GM12878 (cell line): ENCODE data around the gene CACTIN. TPM values are rescaled to one million over a fixed set of nuclear protein-coding genes. Genes with fewer than 3 reads are reported as not detected.

Source experiments
- ATAC-seq: fragments of 200-7000 bp; cut with Tn5 transposase; 3 replicates; pipeline ENCODE4 v1.9.1; 2020; ENCODE audit warnings: mild to moderate bottlenecking, moderate library complexity
- BruUV-seq: library from RNA; stranded (reverse); fragments of 400-500 nt; replicated peaks from 2 replicates; lab custom pipeline; 2021; lab: Mats Ljungman, UMichigan
- CTCF ChIA-PET: fragments of 300-600 bp; sonication (Branson Sonifier 250); formaldehyde crosslinking; extraction: SDS; loops from one replicate; lab custom pipeline; 2021; ENCODE audit warnings: inconsistent platforms; lab: Yijun Ruan, JAX
- POLR2A ChIA-PET: fragments of 350-600 bp; formaldehyde crosslinking; extraction: SDS; loops from one replicate; lab custom pipeline; 2021; ENCODE audit warnings: inconsistent platforms; lab: Charles Lee
- RAD21 ChIA-PET: fragments of 300-600 bp; sonication (Branson Sonifier 250); formaldehyde crosslinking; loops from one replicate; lab custom pipeline; 2023; ENCODE audit warnings: antibody characterized with exemption; ENCODE audit not compliant: unreplicated experiment; lab: Charles Lee
- SMC1A ChIA-PET: fragments of 300-600 bp; sonication (Branson Sonifier 250); formaldehyde crosslinking; loops from one replicate; lab custom pipeline; 2023; ENCODE audit not compliant: unreplicated experiment, uncharacterized antibody; lab: Charles Lee
- DNase-seq: peaks from one replicate; pipeline ENCODE4 v3.0.0-alpha.2; 2011; ENCODE audit warnings: low read depth, low spot score
- FAIRE-seq: peaks from 3 replicates; lab custom pipeline; 2011; peaks lifted over from hg19 to GRCh38; lab: Jason Lieb, UNC
- H2AFZ ChIP-seq: 2 replicates; pipeline ENCODE4 v1.6.0; 2011; ENCODE audit warnings: low read depth, low read length, control low read depth; ENCODE audit not compliant: control insufficient read depth
- H3K27ac ChIP-seq: 2 replicates; pipeline ENCODE4 v1.5.1; 2011; ENCODE audit warnings: control low read depth; ENCODE audit not compliant: control insufficient read depth, insufficient read depth
- H3K27me3 ChIP-seq, 2 experiments: replicated peaks in 1 of 2; 2 replicates each; pipeline versions ENCODE4 v1.6.0 to v1.6.1; 2011; ENCODE audit warnings: low read length in 1 of 2; ENCODE audit not compliant: control insufficient read depth in 2 of 2, insufficient read depth in 2 of 2
- H3K36me3 ChIP-seq, 2 experiments: 2 replicates each; pipeline ENCODE4 v1.5.1; 2011; ENCODE audit warnings: low read length in 1 of 2; ENCODE audit not compliant: control insufficient read depth in 2 of 2, insufficient read depth in 2 of 2
- H3K4me1 ChIP-seq: 2 replicates; pipeline ENCODE4 v1.6.1; 2011; ENCODE audit warnings: mild to moderate bottlenecking, low read length, moderate library complexity, mixed read lengths; ENCODE audit not compliant: control insufficient read depth, insufficient read depth
- H3K4me2 ChIP-seq: 2 replicates; pipeline ENCODE4 v1.6.0; 2011; ENCODE audit warnings: control low read depth; ENCODE audit not compliant: control insufficient read depth, insufficient read depth
- H3K4me3 ChIP-seq: fragments of 200-600 bp; sonication (generic); 2 replicates; pipeline ENCODE4 v1.5.1; 2016
- H3K79me2 ChIP-seq: 2 replicates; pipeline ENCODE4 v1.6.0; 2011; ENCODE audit warnings: low read length; ENCODE audit not compliant: control insufficient read depth, insufficient read depth
- H3K9ac ChIP-seq: 2 replicates; pipeline ENCODE4 v1.8.0; 2011; ENCODE audit warnings: low read length, control low read depth, mixed read lengths; ENCODE audit not compliant: control insufficient read depth, insufficient read depth
- H3K9me3 ChIP-seq: replicated peaks from 3 replicates; pipeline ENCODE4 v1.5.1; 2011; ENCODE audit warnings: mild to moderate bottlenecking, low read length; ENCODE audit not compliant: control insufficient read depth, insufficient read depth
- H4K20me1 ChIP-seq: 2 replicates; pipeline ENCODE4 v1.6.0; 2011; ENCODE audit not compliant: control insufficient read depth, insufficient read depth
- CBX5 ChIP-seq: sonication (generic); IDR thresholded peaks from 2 replicates; pipeline ENCODE4 v1.6.1; 2016; ENCODE audit warnings: low read depth, moderate library complexity, mild to moderate bottlenecking, inconsistent platforms
- CEBPB ChIP-seq, 2 experiments: fragments of 150-350 bp in 1 of 2; IDR thresholded peaks; 2 replicates each; pipeline ENCODE4 v1.6.1; 2012 to 2014; ENCODE audit warnings: low read depth in 2 of 2, low read length in 2 of 2, borderline replicate concordance in 1 of 2, inconsistent platforms in 1 of 2
- EED ChIP-seq: sonication (generic); IDR thresholded peaks from 2 replicates; pipeline ENCODE4 v1.6.1; 2016; ENCODE audit warnings: antibody characterized with exemption, low read depth
- LARP7 ChIP-seq: fragments of 450-650 bp; IDR thresholded peaks from 2 replicates; pipeline ENCODE4 v1.6.1; 2017; ENCODE audit warnings: mild to moderate bottlenecking
- RAD21 ChIP-seq: IDR thresholded peaks from 2 replicates; pipeline ENCODE4 v1.6.1; 2011; ENCODE audit warnings: mild to moderate bottlenecking, low read depth, low read length, moderate library complexity; ENCODE audit not compliant: insufficient read depth
- RB1 ChIP-seq: fragments of 450-650 bp; formaldehyde crosslinking; IDR thresholded peaks from 2 replicates; pipeline ENCODE4 v1.6.1; 2017; ENCODE audit warnings: mild to moderate bottlenecking, borderline replicate concordance
- RELA ChIP-seq: fragments of 450-650 bp; IDR thresholded peaks from 2 replicates; pipeline ENCODE4 v1.8.0; 2014; ENCODE audit warnings: borderline replicate concordance; ENCODE audit not compliant: partially characterized antibody
- SIN3A ChIP-seq: IDR thresholded peaks from 2 replicates; pipeline ENCODE4 v1.6.1; 2012; ENCODE audit warnings: low read depth, low read length, improper control_type of control experiment
- STAT1 ChIP-seq: fragments of 450-650 bp; conservative IDR thresholded peaks from 2 replicates; pipeline ENCODE4 v1.6.1; 2014; ENCODE audit warnings: antibody characterized with exemption, mild to moderate bottlenecking
- YBX1 ChIP-seq: fragments of 450-650 bp; IDR thresholded peaks from 2 replicates; pipeline ENCODE4 v1.6.1; 2016; ENCODE audit warnings: antibody characterized with exemption
- ZNF207 ChIP-seq: fragments of 450-650 bp; IDR thresholded peaks from 2 replicates; pipeline ENCODE4 v1.6.1; 2014; ENCODE audit warnings: antibody characterized with exemption, mild to moderate bottlenecking, borderline replicate concordance
- ZNF622 ChIP-seq: fragments of 450-650 bp; IDR thresholded peaks from 2 replicates; pipeline ENCODE4 v1.6.1; 2017; ENCODE audit warnings: mild to moderate bottlenecking, inconsistent platforms
- ZSCAN29 ChIP-seq: fragments of 450-650 bp; IDR thresholded peaks from 2 replicates; pipeline ENCODE4 v1.6.1; 2017; ENCODE audit warnings: mild to moderate bottlenecking, moderate library complexity
- WGBS: methylation state at CpG from one replicate; pipeline ENCODE4 v1.1.6; 2016; ENCODE audit warnings: low lambda C conversion rate; ENCODE audit not compliant: insufficient replicate concordance, insufficient coverage; ENCODE audit errors: missing lambda C conversion rate; 5-methylcytosine and 5-hydroxymethylcytosine counted together
- in situ Hi-C: fragments of 300-500 bp; cut with MboI; formaldehyde crosslinking; loops from 9 replicates; pipeline ENCODE4 v1.14.3; 2018; ENCODE audit warnings: mixed read lengths
- intact Hi-C: fragments of 100-400 bp; cut with micrococcal nuclease; formaldehyde crosslinking; loops from one replicate; pipeline ENCODE4 v1.14.2; 2022; ENCODE audit not compliant: unreplicated experiment
- polyA plus RNA-seq, 11 experiments: library from polyadenylated mRNA; depleted of rRNA in 4 of 11; unstranded in 6 of 11; stranded (reverse) in 5 of 11; fragments of >200 nt; fragmentation: Nextera tagmentation in 4 of 11; fragmentation: Illumina TruSeq in 1 of 11; extraction: Ambion mirVana in 4 of 11; extraction: Trizol in 1 of 11; gene quantifications; 1 replicate in 1 of 11; 2 replicates in 10 of 11; pipeline versions ENCODE4 v1.2.1 to v1.2.3, GENCODE V29; 2011 to 2016; ENCODE audit warnings: inconsistent platforms in 2 of 11, missing spikeins in 2 of 11, low read depth in 1 of 11
- total RNA-seq, 4 experiments: library from RNA; depleted of rRNA in 3 of 4; stranded (reverse); fragments of >200 nt in 3 of 4; fragmentation: Illumina TruSeq in 1 of 4; extraction: Trizol in 1 of 4; gene quantifications; 2 replicates each; pipeline versions ENCODE4 v1.2.1 to v1.2.3, GENCODE V29; 2013 to 2021
- TF ChIP-seq, protein P1 (sequence below): IDR thresholded peaks from 2 replicates; pipeline ENCODE4 v1.6.1; 2011; ENCODE audit warnings: low read depth, mild to moderate bottlenecking, low read length, moderate library complexity, borderline replicate concordance; ENCODE audit errors: extremely low read depth
- TF ChIP-seq, protein P2 (sequence below): fragments of 150-350 bp; IDR thresholded peaks from 2 replicates; pipeline ENCODE4 v1.6.1; 2016; ENCODE audit warnings: low read depth, low read length
- TF ChIP-seq, protein P3 (sequence below): fragments of 450-650 bp; conservative IDR thresholded peaks from 2 replicates; pipeline ENCODE4 v1.6.1; 2017; ENCODE audit warnings: mild to moderate bottlenecking, moderate library complexity
- TF ChIP-seq, protein P4 (sequence below): fragments of 450-650 bp; IDR thresholded peaks from 2 replicates; pipeline ENCODE4 v1.6.1; 2017; ENCODE audit warnings: low read depth, mild to moderate bottlenecking, moderate library complexity

CACTIN gene
- total and polyA plus RNA-seq, 10 of the 15 experiments (the other 5 are each of a cell fraction or from before 2014, with no cell fraction given), result 0.40 to 31.4 (median 12.5) TPM

DNA sequence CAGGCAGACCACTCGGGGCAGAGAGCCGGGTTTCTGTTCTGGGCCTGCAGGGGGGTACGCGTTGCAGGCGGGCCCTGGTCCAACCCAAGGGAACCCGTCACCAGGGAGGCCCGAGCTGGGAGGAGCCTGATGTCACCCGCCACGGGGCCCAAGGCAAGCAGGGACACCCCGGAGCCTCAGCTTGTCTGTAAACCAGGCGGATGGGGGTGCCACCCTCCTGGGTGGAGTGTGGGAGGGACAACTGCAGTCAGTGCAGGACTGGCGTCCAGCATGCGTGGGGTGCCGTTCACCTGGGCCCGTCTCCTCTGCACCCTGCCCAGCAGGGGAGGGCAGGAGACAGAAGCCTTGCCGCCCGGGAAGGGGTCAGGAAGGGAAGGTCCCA, 7.0 kb downstream of the CACTIN start:
- no peak for DNase-seq
- no peak for ATAC-seq
- Histone ChIP-seq H3K4me1 (no peaks in the 10 kb centered on the region), H3K9ac (no peak overlapping the region), H3K27me3 (no peaks in the 10 kb centered on the region), H2AFZ (no peak overlapping the region), H3K4me3 (no peak overlapping the region), H3K36me3 (peaks cover 0 to 11% of the 10 kb centered on the region in 2 experiments; a peak in 3 of 4 replicates), H3K27ac (no peak overlapping the region), H3K79me2 (peaks cover 2% of the 10 kb centered on the region), H3K4me2 (no peak overlapping the region), H3K9me3 (no peaks in the 10 kb centered on the region), H4K20me1 (no peaks in the 10 kb centered on the region)
- intact Hi-C loops, result no loop called here
- WGBS, result 74% methylated on average over 17 of the region's 17 CpGs
- CTCF ChIA-PET, result interaction anchor here (1.8 to 2.3 kb wide), 2 partner anchors 65 to 75 kb away, joined by 6 to 7 read pairs; no protein-coding TSS in a partner anchor
- POLR2A ChIA-PET, result no interaction called here
- in situ Hi-C loops, result no loop called here
- no TSS peak for BruUV-seq
- SMC1A ChIA-PET, result no interaction called here
- RAD21 ChIA-PET, result no interaction called here
- no peak for FAIRE-seq
- no peak for TF ChIP-seq STAT1
- no peak for TF ChIP-seq RAD21
- TF ChIP-seq LARP7, result no peak
- TF ChIP-seq RELA, result no peak
- no peak for TF ChIP-seq CBX5
- TF ChIP-seq ZNF207, result no peak
- no peak for TF ChIP-seq YBX1
- TF ChIP-seq ZNF622, result no peak
- no peak for TF ChIP-seq EED
- TF ChIP-seq, protein P1, sequence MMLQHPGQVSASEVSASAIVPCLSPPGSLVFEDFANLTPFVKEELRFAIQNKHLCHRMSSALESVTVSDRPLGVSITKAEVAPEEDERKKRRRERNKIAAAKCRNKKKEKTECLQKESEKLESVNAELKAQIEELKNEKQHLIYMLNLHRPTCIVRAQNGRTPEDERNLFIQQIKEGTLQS, result no peak
- TF ChIP-seq, protein P2, sequence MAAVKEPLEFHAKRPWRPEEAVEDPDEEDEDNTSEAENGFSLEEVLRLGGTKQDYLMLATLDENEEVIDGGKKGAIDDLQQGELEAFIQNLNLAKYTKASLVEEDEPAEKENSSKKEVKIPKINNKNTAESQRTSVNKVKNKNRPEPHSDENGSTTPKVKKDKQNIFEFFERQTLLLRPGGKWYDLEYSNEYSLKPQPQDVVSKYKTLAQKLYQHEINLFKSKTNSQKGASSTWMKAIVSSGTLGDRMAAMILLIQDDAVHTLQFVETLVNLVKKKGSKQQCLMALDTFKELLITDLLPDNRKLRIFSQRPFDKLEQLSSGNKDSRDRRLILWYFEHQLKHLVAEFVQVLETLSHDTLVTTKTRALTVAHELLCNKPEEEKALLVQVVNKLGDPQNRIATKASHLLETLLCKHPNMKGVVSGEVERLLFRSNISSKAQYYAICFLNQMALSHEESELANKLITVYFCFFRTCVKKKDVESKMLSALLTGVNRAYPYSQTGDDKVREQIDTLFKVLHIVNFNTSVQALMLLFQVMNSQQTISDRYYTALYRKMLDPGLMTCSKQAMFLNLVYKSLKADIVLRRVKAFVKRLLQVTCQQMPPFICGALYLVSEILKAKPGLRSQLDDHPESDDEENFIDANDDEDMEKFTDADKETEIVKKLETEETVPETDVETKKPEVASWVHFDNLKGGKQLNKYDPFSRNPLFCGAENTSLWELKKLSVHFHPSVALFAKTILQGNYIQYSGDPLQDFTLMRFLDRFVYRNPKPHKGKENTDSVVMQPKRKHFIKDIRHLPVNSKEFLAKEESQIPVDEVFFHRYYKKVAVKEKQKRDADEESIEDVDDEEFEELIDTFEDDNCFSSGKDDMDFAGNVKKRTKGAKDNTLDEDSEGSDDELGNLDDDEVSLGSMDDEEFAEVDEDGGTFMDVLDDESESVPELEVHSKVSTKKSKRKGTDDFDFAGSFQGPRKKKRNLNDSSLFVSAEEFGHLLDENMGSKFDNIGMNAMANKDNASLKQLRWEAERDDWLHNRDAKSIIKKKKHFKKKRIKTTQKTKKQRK, result no peak
- no peak for TF ChIP-seq CEBPB (IDR thresholded peaks at IDR 0.05; ENCODE audit: borderline replicate concordance in 1 of 2, low read depth in 2 of 2, low read length in 2 of 2)
- TF ChIP-seq ZSCAN29, result no peak
- no peak for TF ChIP-seq SIN3A
- TF ChIP-seq, protein P3, sequence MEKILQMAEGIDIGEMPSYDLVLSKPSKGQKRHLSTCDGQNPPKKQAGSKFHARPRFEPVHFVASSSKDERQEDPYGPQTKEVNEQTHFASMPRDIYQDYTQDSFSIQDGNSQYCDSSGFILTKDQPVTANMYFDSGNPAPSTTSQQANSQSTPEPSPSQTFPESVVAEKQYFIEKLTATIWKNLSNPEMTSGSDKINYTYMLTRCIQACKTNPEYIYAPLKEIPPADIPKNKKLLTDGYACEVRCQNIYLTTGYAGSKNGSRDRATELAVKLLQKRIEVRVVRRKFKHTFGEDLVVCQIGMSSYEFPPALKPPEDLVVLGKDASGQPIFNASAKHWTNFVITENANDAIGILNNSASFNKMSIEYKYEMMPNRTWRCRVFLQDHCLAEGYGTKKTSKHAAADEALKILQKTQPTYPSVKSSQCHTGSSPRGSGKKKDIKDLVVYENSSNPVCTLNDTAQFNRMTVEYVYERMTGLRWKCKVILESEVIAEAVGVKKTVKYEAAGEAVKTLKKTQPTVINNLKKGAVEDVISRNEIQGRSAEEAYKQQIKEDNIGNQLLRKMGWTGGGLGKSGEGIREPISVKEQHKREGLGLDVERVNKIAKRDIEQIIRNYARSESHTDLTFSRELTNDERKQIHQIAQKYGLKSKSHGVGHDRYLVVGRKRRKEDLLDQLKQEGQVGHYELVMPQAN, result no peak
- TF ChIP-seq, protein P4, sequence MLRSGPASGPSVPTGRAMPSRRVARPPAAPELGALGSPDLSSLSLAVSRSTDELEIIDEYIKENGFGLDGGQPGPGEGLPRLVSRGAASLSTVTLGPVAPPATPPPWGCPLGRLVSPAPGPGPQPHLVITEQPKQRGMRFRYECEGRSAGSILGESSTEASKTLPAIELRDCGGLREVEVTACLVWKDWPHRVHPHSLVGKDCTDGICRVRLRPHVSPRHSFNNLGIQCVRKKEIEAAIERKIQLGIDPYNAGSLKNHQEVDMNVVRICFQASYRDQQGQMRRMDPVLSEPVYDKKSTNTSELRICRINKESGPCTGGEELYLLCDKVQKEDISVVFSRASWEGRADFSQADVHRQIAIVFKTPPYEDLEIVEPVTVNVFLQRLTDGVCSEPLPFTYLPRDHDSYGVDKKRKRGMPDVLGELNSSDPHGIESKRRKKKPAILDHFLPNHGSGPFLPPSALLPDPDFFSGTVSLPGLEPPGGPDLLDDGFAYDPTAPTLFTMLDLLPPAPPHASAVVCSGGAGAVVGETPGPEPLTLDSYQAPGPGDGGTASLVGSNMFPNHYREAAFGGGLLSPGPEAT, result no peak
- no peak for TF ChIP-seq RB1
